Fibroblast of skin of right biceps (primary cell): Measurements from ENCODE around the gene DPYSL5.

Source experiments
- DNase-seq: peaks from one replicate; pipeline ENCODE4 v3.0.0-alpha.2; 2013

Gene DPYSL5

DNA sequence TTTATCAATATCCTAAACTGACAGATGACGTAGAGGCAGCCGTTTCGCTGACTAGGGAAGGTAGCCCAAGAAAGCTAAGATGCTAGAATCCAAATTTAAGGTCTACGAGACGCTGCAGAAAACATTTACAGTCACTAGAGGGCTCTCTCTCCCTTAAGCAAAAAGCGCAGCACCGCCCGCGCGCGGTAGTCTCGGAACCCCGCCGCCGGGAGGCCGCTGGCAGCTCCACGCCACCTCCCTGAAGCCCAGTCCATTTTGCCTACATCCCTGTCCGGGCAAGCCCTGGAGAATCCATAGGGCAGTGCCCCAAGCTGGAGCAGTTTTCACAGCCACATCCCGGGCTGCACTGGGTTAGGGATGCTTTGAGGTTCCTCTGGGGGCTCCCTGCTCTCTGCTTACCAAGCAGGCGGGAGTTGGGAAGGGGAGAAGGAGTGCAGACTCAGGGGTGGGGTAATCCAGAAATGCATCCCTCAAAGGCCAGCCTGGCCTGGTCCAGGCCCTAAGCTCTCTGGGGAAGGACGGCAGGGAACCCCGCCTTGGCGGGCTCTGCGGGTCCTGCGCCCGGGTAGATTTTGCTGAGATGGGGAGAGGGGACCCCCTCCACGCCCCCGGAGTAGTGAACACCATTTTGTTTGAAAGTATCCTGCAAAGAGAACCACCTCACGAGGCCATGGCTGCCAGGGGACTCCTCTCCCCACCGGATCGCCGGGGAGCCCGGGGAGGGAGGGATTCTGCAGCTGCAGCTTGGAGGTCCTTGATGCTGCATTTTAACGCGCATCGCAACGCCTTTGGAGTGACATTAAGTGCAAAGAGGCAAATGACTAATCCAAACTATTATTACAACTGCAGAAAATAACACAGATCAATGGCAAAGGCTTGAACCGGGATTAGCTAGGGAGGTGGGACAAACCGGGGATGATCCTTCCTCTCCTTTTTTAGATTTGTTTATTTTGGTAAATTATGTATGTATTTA lies 1.3 kb upstream of the DPYSL5 start:
- peak; percentile 57 for DNase-seq

DNA sequence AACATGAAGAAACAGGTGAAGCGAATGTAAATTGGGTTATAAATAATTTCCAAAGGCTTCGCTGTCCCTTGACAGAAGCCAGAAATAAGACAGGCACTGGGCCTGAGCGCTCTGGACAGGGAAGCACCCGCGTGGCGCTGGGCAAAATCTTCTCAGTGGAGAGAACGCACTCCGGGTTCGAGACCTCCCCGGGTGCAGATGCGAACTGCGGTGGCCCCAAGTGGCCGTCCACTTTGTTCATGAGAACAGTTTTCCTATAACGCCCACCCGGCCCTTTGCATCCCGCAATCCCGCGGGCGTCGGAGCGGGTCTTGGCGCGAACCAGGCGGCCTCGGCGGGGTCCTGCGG lies 651 bp upstream of the DPYSL5 start:
- no peak for DNase-seq

DNA sequence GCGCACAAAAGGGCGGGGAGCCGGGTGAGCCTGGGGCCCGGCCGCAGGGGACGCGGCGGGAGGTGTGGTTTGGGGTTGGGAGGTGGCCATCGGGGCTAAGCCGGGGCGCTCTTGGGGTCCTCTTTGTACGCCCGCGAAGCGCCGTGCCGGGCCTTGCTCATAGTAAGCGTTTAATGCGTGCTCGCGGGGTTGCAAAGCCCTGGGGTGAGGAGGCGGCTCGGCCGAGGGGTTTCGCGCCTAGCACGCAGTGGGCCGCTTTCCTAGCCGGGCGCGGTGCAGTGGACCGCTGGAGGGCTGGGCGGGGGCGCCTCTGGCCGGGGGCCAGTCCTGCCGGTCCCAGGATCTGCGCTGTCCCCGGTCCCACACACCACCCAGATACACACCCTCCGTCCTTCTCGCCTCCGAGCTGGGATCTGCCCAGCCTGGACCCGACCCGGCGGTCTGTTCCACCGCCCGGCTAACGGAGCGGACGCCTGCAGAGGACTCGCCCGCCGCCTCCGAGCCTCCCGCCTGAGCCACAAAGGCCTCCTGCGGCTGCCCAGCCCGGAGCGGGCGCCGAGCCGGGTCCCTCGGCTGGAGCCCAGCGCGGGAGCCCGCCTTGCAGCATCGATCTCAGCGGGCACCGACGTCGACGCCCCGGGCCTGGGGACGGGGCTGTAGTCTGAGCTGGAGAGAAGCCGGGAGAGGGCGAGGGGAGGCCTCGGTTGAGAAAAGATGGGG lies 564 bp downstream of the DPYSL5 start:
- no peak for DNase-seq

DNA sequence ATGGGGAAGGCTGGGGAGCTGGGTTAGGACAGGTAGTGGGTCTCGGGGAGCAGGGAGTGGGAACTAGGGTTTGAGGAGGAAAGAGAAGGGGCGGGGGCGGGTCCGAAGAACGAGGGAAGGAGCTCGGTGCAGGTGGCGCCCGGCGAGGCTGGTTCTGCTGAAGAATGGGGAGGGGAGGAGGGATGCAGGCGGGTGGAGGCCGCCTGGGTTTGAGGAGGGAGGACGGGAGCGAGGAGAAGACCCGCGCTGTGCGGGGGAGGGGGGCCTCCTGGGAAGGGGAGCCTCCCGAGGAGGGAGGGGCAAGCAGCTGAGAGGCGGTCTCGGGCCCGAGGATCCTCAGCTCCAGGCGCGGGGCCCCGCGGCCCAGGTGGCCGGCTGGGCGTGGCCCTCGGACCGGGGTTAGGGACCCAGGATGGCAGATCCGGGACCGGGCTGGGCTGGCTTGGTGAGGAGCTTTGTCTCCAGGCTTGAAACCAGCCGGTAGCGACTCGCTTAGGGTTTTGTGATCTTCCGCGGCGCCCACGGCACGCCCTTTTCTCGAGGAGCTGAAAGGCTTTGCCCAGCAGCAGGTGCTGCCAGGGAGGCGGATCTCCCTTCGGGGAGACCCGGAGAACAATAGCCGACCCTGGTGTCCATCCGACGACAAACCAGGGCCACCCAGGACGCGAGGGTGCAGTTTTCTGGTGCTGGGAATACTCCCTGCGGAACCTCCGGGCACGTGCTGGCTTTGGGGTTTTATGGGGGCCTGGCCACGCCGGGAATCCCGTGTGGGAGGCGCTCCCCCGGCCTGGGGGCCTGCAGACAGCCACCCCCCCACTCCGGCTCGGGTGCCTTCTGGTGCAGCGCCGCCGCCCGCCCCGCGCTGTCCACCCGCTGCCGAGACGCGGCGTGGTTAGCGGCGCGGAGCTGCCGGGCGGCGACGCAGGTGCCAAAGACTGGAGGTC lies 1.4 kb downstream of the DPYSL5 start:
- DNase-seq = no peak

DNA sequence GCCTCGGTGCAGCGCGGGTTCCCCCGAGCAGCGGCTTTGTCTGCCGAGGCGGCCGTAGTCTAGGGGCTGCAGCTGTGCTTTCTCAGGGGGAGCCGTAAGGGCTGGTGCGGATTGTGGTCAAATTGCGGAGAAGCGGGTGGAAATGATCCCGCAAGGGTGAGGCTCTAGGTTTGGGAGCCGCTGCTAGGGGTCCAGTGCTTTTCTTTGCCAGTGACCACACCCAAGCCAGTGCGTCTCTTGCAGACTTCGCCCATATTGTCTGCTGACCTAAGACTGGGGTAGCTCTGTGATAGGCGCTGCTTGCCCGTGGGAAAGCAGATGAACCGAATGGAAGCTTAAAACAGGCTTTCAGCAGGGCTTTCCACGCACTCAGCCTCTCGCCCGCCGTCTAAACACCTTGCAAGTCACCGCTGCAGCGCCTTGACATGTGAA lies 2.1 kb downstream of the DPYSL5 start:
- DNase-seq = no peak

DNA sequence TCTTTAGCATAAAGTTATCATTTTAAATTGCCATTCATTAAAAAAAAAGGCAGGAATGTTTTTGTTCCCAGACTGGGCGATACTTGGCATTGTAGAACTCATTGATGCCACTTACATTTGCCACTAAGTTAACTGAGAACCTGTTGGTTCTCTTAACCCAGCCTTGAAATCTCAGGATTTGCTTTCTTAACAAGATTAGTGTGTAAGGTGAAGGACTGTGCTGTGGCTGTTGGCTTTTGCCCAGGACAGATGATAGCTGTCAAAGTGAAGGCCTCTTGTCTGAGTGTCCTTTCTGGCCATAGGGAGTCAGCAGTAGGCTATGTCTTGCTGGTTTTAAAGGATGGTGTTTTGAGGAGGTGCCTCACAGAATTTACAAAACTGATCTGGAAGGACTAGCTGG lies 2.6 kb downstream of the DPYSL5 start:
- no peak for DNase-seq

DNA sequence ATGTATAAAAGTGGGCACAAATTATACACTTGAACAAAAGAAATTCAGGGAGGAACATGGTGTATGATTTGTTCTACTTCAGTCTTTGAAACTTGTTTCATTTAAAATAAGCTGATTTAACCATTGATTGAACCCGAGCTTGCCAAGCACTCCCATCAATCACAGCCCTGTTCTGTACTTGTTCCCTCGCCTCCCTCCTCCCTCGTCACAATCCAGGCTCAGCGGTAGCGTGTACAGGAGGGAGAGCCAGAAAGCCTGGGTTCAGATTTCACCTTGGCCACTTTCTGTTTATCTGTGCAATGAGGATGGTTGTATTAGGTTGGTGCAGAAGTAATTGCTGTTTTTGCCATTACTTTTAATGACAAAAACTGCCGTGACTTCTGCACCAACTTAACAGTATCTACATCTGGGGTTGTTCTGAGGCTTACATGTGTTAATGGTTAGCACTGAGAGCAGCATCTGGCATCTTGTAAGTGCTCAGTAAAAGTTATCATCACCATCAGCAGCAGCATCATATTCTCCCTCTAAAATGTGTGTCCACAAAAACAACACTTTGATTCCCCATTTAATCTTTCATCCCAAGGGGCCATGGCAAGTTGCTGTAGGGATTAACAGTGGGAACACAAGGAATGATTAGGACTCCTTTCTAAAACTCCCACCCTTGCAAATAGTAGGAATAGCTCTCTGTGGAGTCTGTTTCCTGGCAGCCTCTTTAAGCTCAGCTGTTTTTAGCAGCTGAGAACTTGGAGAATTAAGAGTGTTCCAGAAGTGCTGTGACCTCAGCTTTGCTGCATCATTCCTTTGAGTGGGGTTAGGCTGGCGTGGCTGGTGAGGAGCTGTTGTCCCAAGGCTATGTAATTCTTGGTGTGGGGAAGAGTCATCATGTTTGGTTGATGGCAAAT lies 4.7 kb downstream of the DPYSL5 start:
- DNase-seq = no peak

DNA sequence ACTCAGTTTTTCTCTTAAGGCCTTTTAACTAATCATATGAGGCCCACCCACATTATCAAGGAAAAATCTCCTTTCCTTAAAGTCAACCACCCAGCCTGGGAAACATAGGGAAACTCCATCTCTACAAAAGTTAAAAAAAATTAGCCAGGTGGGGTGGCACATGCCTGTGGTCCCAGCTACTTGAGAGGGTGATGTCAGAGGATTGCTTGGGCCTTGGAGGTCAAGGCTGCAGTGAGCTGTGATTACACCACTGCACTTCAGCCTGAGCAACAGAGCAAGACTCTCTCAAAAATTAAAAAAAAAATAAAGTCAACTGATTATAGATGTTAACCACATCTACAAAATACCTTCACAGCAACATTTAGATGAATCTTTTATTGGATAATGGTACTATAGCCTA lies 5.8 kb downstream of the DPYSL5 start:
- no peak for DNase-seq

DNA sequence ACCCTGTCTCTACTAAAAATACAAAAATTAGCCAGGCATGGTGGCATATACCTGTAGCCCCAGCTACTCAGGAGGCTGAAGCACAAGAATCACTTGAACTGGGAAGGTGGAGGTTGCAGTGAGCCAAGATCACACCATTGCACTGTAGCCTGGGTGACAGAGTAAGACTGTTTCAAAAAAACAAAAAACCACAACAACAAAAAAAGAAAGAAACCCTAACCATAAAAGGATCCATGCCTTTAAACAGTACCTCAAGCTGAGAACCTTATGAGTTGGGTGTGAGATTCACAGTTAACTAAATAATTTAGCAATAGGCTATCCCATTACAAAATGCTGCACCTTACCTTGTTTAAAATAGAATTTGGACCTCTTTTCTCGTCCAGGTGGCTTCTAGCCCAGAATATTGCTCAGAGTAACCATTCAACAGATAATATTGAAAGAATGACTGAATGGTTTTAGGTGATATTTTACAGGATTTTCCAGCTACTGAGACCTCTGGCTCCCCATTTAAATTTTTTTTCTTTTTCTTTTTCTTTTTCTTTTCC lies 6.4 kb downstream of the DPYSL5 start:
- DNase-seq = no peak

DNA sequence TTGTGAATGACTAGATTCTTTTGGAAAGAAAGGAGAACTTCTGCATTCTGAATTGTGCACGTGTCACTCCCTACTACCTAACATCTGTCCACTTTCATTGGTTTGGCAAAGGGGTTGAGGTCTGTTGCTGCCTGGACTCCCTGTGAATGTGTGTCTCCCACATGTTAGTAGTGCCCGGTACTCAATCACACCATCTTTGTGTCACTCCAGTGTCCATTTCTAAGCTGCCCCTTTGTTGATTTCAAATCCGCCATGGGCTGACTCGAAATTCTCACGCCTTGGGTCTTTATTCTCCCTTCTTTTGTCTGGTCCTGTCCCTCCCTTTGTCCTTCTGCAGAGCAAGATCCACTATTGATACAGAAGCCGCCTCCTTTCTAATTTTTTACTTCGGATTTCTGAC lies 7.5 kb downstream of the DPYSL5 start:
- DNase-seq = no peak

DNA sequence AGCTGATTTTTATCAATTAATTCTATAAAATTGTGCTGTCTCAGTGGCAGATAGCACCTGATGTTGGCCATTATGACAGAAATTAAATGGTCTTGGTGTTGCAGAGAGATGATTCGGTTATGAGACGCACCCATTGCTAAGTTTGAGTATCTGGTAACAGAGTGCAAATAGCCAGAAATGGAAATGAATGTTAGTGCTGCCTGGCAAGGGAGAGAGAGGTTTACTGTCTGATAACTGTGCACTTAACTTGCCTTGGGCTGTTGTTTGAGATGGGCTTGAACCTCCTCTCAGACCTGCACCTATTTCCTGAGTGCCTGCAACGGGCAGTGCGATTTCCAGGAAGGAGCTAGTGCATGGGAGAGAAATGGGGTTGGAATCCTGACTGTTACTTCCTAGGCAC lies 11.7 kb downstream of the DPYSL5 start:
- no peak for DNase-seq

DNA sequence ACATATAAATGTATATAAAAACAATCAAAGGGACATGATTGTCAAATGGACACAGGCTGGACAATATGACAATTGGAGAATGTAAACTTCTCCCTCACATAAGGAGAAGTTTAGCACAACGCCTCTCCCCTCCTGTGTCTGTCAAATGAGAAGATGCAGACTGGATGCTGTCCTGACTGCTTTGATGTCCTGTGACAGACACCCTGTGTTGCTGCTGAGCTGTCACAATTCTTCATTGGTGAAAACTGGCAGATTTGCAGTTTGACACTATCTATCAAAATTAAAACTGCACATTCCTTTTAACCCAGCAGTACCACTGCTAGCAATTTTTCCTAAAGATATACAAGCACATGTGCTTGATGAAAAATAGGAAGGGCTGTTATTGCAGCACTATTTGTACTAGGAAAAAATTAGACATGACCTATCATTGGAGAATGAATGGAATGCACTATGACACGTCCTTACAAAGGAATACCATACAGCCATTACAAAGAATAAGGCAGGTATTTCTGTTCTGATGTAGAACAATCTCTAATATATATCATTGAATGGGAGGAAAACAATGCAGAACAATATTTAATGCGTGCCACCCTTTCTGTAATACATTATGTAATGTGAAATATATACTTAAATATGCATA lies 12.4 kb downstream of the DPYSL5 start:
- DNase-seq = no peak

DNA sequence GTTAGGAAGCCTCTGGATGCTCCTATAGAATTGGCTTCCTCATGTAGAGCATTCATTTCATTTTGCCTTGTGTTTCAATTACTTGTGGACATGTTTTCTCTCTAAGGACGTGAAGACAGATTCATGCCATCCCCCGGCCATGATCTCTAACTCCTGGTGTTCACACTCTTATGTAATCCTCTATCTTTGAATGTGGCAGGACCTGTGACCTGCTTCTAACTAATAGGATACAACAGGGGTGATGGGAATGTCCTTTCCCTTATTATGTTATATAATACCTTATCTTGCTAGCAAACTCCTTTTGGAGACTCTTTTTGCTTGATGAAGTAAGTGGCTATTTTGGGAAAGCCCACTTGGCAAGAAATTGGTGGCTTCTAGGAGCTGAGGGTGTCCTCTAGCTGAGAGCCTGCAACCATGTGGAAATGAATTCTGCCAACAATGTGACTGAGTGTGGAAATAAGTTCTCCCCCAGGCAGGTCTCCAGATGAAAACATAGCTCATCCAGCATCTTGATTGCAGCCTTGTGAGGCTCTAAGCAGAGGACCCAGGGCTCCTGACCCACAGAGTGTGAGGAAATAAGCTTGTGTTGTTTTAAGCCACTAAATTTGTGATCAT lies 13.8 kb downstream of the DPYSL5 start:
- no peak for DNase-seq

DNA sequence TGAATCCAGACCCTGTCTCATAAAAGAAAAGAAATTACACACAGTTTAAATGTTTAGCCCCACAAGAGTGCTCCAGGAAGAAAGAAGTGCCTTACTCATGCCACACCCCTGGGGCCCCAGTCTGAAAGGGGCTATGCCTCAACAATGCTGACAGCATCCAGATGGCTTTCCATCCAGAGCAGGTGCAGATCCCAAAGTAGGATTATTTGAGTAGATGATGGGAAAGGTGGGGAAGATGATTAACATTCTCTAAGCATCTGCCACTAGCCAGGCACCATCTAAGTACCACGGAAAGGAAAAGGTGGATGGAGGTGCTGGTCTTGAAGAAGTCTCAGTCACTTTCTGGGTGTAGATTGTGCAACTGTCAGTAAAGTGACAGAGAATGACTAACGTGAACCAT lies 16.3 kb downstream of the DPYSL5 start:
- DNase-seq = no peak

DNA sequence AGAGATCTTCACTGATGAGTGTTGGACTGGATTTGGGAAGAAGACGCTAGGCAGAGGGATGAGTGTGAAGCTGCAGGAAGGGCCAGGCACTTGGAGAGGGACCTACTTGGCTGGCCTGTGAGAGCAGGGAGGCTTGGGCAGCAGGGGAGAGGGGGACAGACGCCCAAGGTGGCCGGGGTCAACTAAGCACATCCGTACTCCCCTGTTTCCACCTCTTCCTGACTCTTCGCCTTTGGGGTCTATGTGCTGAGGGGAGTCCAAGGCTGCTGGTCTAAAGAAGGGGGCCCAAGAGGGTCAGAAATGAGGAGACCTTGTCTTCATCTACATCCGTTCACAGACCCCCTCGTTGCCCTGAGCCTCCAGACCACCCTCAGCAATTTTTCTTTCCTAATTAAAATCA lies 16.7 kb downstream of the DPYSL5 start:
- no peak for DNase-seq

DNA sequence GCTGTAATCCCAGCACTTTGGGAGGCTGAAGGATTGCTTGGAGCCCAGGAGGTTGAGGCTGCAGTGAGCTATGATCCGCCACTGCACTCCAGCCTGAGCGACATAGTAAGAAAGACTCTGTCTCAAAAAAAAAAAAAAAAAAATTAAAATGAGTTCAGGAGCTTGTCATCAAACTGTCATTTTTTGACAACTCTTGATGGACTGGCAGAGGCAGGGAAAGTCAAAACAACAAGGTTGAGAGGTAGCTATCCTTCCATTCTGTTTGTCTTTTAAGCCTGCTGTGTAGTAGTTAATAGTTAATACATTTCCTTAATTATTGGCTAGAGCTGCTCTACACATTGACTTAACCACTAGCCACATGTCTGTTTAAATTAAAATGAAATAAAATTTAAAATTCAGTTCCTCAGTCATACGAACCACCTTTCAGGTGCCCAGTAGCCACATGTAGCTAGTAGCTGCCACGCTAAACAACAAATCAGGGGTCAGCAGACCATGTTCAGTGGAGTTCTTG lies 22.7 kb downstream of the DPYSL5 start:
- DNase-seq = no peak

DNA sequence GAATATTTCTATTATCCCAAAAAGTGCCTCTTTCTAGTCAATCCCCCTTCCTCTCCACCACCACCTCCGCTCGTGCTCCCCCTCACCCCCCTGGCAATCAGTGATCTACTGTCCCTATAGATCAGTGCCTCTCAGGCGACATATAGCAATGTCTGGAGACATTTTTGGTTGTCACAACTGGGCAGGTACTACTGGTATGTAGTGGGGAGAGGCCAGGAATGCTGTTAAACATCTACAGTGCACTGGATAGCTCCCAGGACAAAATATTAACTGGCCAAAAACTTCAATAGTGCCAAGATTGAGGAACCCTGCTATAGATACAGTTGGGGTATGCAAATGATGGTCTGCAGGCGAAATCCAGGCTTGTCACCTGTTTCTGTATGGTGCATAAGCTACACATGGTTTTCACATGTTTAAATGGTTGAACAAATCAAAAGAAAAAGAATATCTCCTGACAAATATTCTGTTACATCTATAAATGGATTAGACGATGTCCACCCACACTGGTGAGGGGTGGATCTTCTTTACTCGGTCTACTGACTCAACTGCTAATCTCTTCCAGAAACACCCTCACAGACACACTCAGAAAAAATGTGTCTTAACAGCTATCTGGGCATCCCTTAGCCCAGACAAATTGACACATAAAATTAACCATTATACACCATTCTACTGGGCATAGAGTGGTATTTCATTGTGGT lies 25.5 kb downstream of the DPYSL5 start:
- no peak for DNase-seq

DNA sequence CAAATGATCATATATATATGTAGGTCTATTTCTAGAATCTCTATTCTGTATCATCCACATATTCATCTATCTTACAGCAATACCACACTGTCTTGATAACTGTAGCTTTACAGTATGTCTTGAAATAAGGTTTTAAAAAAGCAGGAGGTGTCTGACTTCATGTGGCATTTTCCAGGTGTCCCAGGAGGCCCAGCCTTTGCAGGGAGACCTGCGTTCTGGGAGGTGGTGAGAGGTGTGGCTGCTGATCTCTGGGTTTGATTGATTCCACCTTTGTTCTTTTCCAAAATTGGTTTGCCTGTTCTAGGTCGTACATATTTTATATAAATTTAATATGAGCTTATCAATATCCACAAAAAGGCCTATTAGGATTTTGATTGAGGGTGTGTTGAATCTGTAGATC lies 26.6 kb downstream of the DPYSL5 start:
- DNase-seq = no peak

DNA sequence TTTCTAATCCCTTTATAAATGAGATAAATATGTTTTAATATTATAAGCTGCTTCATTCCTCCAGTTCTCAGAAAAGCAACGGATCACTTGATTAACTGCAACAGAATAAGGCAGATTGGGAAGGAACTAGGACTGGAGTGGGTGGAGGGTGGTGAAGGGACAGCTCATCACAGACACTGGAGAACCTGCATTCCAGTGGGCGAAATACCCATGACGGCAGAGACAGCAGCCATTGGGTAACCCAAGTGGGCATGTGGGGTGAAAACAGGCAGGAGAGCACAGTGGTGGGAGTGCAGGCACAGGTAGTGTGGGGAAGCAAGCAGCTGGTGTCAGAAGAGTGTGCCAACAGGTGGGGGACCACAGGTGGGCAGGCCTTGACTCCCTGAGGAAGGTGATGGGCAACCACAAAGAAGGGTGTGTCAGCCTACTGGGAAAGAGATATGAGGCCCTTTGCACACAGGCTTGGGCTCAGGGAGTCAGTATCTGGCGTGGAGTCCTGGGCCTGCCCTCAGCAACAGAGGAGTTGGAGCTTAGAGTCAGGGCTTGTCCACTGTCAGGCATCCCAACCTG lies 27.2 kb downstream of the DPYSL5 start:
- no peak for DNase-seq

DNA sequence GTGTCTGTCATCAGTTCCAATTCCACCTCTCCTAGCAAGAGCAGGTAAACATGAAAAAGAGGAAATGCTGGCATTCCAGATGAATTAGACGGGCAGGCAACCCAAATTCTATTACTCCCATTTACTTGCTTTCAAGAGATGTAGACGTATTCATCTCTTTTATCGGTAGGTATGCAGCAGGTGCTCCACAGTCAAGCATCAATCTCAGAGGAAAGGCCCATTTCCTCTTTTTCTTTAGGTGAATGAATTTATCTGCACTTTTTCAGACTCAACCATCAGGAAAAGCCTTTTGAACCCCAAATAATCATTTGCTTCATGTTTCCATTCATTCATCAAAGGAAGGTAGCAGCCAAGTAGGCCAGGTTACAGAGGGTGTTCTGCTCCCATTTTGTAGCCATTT lies 27.9 kb downstream of the DPYSL5 start:
- no peak for DNase-seq
